GM12878 (cell line): ENCODE data around the gene HEBP1. TPM values are rescaled to one million over a fixed set of nuclear protein-coding genes. Genes with fewer than 3 reads are reported as not detected.

Experiments
- ATAC-seq: fragments of 200-7000 bp; cut with Tn5 transposase; 3 replicates; pipeline ENCODE4 v1.9.1; 2020; ENCODE audit warnings: mild to moderate bottlenecking, moderate library complexity
- BruUV-seq: library from RNA; stranded (reverse); fragments of 400-500 nt; replicated peaks from 2 replicates; lab custom pipeline; 2021; lab: Mats Ljungman, UMichigan
- CTCF ChIA-PET: fragments of 300-600 bp; sonication (Branson Sonifier 250); formaldehyde crosslinking; extraction: SDS; loops from one replicate; lab custom pipeline; 2021; ENCODE audit warnings: inconsistent platforms; lab: Yijun Ruan, JAX
- POLR2A ChIA-PET: fragments of 350-600 bp; formaldehyde crosslinking; extraction: SDS; loops from one replicate; lab custom pipeline; 2021; ENCODE audit warnings: inconsistent platforms; lab: Charles Lee
- RAD21 ChIA-PET: fragments of 300-600 bp; sonication (Branson Sonifier 250); formaldehyde crosslinking; loops from one replicate; lab custom pipeline; 2023; ENCODE audit warnings: antibody characterized with exemption; ENCODE audit not compliant: unreplicated experiment; lab: Charles Lee
- SMC1A ChIA-PET: fragments of 300-600 bp; sonication (Branson Sonifier 250); formaldehyde crosslinking; loops from one replicate; lab custom pipeline; 2023; ENCODE audit not compliant: unreplicated experiment, uncharacterized antibody; lab: Charles Lee
- DNase-seq: peaks from one replicate; pipeline ENCODE4 v3.0.0-alpha.2; 2011; ENCODE audit warnings: low read depth, low spot score
- FAIRE-seq: peaks from 3 replicates; lab custom pipeline; 2011; peaks lifted over from hg19 to GRCh38; lab: Jason Lieb, UNC
- H2AFZ ChIP-seq: 2 replicates; pipeline ENCODE4 v1.6.0; 2011; ENCODE audit warnings: low read depth, low read length, control low read depth; ENCODE audit not compliant: control insufficient read depth
- H3K27ac ChIP-seq: 2 replicates; pipeline ENCODE4 v1.5.1; 2011; ENCODE audit warnings: control low read depth; ENCODE audit not compliant: control insufficient read depth, insufficient read depth
- H3K27me3 ChIP-seq, 2 experiments: replicated peaks in 1 of 2; 2 replicates each; pipeline versions ENCODE4 v1.6.0 to v1.6.1; 2011; ENCODE audit warnings: low read length in 1 of 2; ENCODE audit not compliant: control insufficient read depth in 2 of 2, insufficient read depth in 2 of 2
- H3K36me3 ChIP-seq, 2 experiments: 2 replicates each; pipeline ENCODE4 v1.5.1; 2011; ENCODE audit warnings: low read length in 1 of 2; ENCODE audit not compliant: control insufficient read depth in 2 of 2, insufficient read depth in 2 of 2
- H3K4me1 ChIP-seq: 2 replicates; pipeline ENCODE4 v1.6.1; 2011; ENCODE audit warnings: mild to moderate bottlenecking, low read length, moderate library complexity, mixed read lengths; ENCODE audit not compliant: control insufficient read depth, insufficient read depth
- H3K4me2 ChIP-seq: 2 replicates; pipeline ENCODE4 v1.6.0; 2011; ENCODE audit warnings: control low read depth; ENCODE audit not compliant: control insufficient read depth, insufficient read depth
- H3K4me3 ChIP-seq: fragments of 200-600 bp; sonication (generic); 2 replicates; pipeline ENCODE4 v1.5.1; 2016
- H3K79me2 ChIP-seq: 2 replicates; pipeline ENCODE4 v1.6.0; 2011; ENCODE audit warnings: low read length; ENCODE audit not compliant: control insufficient read depth, insufficient read depth
- H3K9ac ChIP-seq: 2 replicates; pipeline ENCODE4 v1.8.0; 2011; ENCODE audit warnings: low read length, control low read depth, mixed read lengths; ENCODE audit not compliant: control insufficient read depth, insufficient read depth
- H3K9me3 ChIP-seq: replicated peaks from 3 replicates; pipeline ENCODE4 v1.5.1; 2011; ENCODE audit warnings: mild to moderate bottlenecking, low read length; ENCODE audit not compliant: control insufficient read depth, insufficient read depth
- H4K20me1 ChIP-seq: 2 replicates; pipeline ENCODE4 v1.6.0; 2011; ENCODE audit not compliant: control insufficient read depth, insufficient read depth
- BMI1 ChIP-seq: fragments of 450-650 bp; IDR thresholded peaks from 2 replicates; pipeline ENCODE4 v1.6.1; 2016; ENCODE audit warnings: mild to moderate bottlenecking, moderate library complexity, borderline replicate concordance
- CREM ChIP-seq: IDR thresholded peaks from 2 replicates; pipeline ENCODE4 v1.6.1; 2014; ENCODE audit warnings: antibody characterized with exemption, low read depth
- EED ChIP-seq: sonication (generic); IDR thresholded peaks from 2 replicates; pipeline ENCODE4 v1.6.1; 2016; ENCODE audit warnings: antibody characterized with exemption, low read depth
- IRF4 ChIP-seq: IDR thresholded peaks from 2 replicates; pipeline ENCODE4 v1.6.1; 2011; ENCODE audit warnings: low read depth, low read length
- KLF5 ChIP-seq: fragments of 450-650 bp; IDR thresholded peaks from 2 replicates; pipeline ENCODE4 v1.6.1; 2014; ENCODE audit warnings: mild to moderate bottlenecking; ENCODE audit not compliant: partially characterized antibody
- MEF2A ChIP-seq: IDR thresholded peaks from 2 replicates; pipeline ENCODE4 v1.6.1; 2011; ENCODE audit warnings: low read depth, mild to moderate bottlenecking, low read length, moderate library complexity; ENCODE audit not compliant: insufficient read depth
- MXI1 ChIP-seq: fragments of 150-350 bp; IDR thresholded peaks from 2 replicates; pipeline ENCODE4 v1.6.1; 2011; ENCODE audit warnings: low read depth, mild to moderate bottlenecking, inconsistent platforms, low read length, improper control_type of control experiment
- NFYA ChIP-seq: IDR thresholded peaks from 2 replicates; pipeline ENCODE4 v1.6.1; 2011; ENCODE audit warnings: low read depth, mild to moderate bottlenecking, low read length, improper control_type of control experiment, borderline replicate concordance
- RAD21 ChIP-seq: IDR thresholded peaks from 2 replicates; pipeline ENCODE4 v1.6.1; 2011; ENCODE audit warnings: mild to moderate bottlenecking, low read depth, low read length, moderate library complexity; ENCODE audit not compliant: insufficient read depth
- SUZ12 ChIP-seq: fragments of 200-600 bp; sonication (generic); IDR thresholded peaks from one replicate; pipeline ENCODE4 v1.6.1; 2018; ENCODE audit warnings: antibody characterized with exemption, mild to moderate bottlenecking; ENCODE audit not compliant: unreplicated experiment
- TARDBP ChIP-seq: IDR thresholded peaks from 2 replicates; pipeline ENCODE4 v1.6.1; 2016; ENCODE audit warnings: borderline replicate concordance
- TBL1XR1 ChIP-seq: IDR thresholded peaks from 2 replicates; pipeline ENCODE4 v1.6.1; 2012; ENCODE audit warnings: low read depth, low read length, improper control_type of control experiment
- TCF7 ChIP-seq: IDR thresholded peaks from 2 replicates; pipeline ENCODE4 v1.6.1; 2014; ENCODE audit warnings: antibody characterized with exemption, borderline replicate concordance
- YBX1 ChIP-seq: fragments of 450-650 bp; IDR thresholded peaks from 2 replicates; pipeline ENCODE4 v1.6.1; 2016; ENCODE audit warnings: antibody characterized with exemption
- ZNF217 ChIP-seq: fragments of 450-650 bp; IDR thresholded peaks from 2 replicates; pipeline ENCODE4 v1.6.1; 2017; ENCODE audit warnings: antibody characterized with exemption, mild to moderate bottlenecking
- WGBS: methylation state at CpG from one replicate; pipeline ENCODE4 v1.1.6; 2016; ENCODE audit warnings: low lambda C conversion rate; ENCODE audit not compliant: insufficient replicate concordance, insufficient coverage; ENCODE audit errors: missing lambda C conversion rate; 5-methylcytosine and 5-hydroxymethylcytosine counted together
- in situ Hi-C: fragments of 300-500 bp; cut with MboI; formaldehyde crosslinking; loops from 9 replicates; pipeline ENCODE4 v1.14.3; 2018; ENCODE audit warnings: mixed read lengths
- intact Hi-C: fragments of 100-400 bp; cut with micrococcal nuclease; formaldehyde crosslinking; loops from one replicate; pipeline ENCODE4 v1.14.2; 2022; ENCODE audit not compliant: unreplicated experiment
- polyA plus RNA-seq, 11 experiments: library from polyadenylated mRNA; depleted of rRNA in 4 of 11; unstranded in 6 of 11; stranded (reverse) in 5 of 11; fragments of >200 nt; fragmentation: Nextera tagmentation in 4 of 11; fragmentation: Illumina TruSeq in 1 of 11; extraction: Ambion mirVana in 4 of 11; extraction: Trizol in 1 of 11; gene quantifications; 1 replicate in 1 of 11; 2 replicates in 10 of 11; pipeline versions ENCODE4 v1.2.1 to v1.2.3, GENCODE V29; 2011 to 2016; ENCODE audit warnings: inconsistent platforms in 2 of 11, missing spikeins in 2 of 11, low read depth in 1 of 11
- total RNA-seq, 4 experiments: library from RNA; depleted of rRNA in 3 of 4; stranded (reverse); fragments of >200 nt in 3 of 4; fragmentation: Illumina TruSeq in 1 of 4; extraction: Trizol in 1 of 4; gene quantifications; 2 replicates each; pipeline versions ENCODE4 v1.2.1 to v1.2.3, GENCODE V29; 2013 to 2021
- TF ChIP-seq, protein P1 (sequence below): IDR thresholded peaks from 2 replicates; pipeline ENCODE4 v1.6.1; 2012; ENCODE audit warnings: low read depth, low read length, improper control_type of control experiment

HEBP1 gene
- total and polyA plus RNA-seq, 10 of the 15 experiments (the other 5 are each of a cell fraction or from before 2014, with no cell fraction given): 0.07 to 0.32 (median 0.18) TPM; not detected in 5

DNA sequence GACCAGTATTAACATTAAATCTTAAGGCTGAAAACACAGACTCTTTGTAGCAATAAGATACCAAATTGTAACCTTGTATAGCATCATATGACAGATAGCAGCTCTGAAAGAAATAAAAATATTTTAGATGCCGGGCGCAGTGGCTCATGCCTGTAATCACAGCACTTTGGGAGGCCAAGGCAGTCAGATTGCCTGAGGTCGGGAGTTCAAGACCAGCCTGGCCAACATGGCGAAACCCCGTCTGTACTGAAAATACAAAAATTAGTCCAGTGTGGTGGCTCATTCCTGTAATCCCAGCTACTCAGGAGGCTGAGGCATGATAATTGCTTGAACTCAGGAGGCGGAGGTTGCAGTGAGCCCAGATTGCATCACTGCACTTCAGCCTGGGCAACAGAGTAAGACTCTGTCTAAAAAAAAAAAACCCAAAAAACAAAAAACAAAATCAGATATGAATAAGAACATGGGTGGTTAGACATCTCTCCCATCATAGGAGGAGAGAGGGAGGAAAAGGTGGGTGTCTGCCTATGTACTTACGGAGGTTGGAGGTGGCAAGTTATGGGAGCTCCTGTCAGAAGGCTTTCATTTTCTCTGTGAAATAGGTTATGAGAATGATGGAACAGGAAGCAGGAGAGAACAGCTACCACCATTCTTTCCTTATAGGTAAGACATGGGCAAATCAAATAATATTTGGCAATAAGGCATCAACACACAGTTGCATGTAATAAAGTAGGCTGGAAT, 7.6 kb upstream of the HEBP1 start:
- no peak for TF ChIP-seq MEF2A
- TF ChIP-seq RAD21: no peak
- no peak for TF ChIP-seq TARDBP
- no peak for TF ChIP-seq KLF5
- H3K9ac ChIP-seq: no peak overlapping the region
- H4K20me1 ChIP-seq: no peaks in the 10 kb centered on the region
- ChIA-PET CTCF (no interaction called here), RAD21 (no interaction called here), POLR2A (no interaction called here), SMC1A (interaction anchor here (0.6 kb wide), 1 partner anchor 56 kb away, joined by 3 read pairs; no protein-coding TSS in a partner anchor)
- H2AFZ ChIP-seq: no peak overlapping the region
- H3K27ac ChIP-seq: no peak overlapping the region
- WGBS: 72% methylated on average over 7 of the region's 7 CpGs
- ATAC-seq (no peak), FAIRE-seq (no peak), DNase-seq (no peak)
- no peaks in the 10 kb centered on the region for H3K4me1 ChIP-seq
- H3K36me3 ChIP-seq: no peaks in the 10 kb centered on the region
- intact Hi-C loops: no loop called here
- H3K79me2 ChIP-seq: no peaks in the 10 kb centered on the region
- peaks cover 2% of the 10 kb centered on the region in 2 experiments; a peak in 3 of 4 replicates for H3K27me3 ChIP-seq
- BruUV-seq: no TSS peak
- no peak overlapping the region for H3K4me3 ChIP-seq
- H3K4me2 ChIP-seq: no peak overlapping the region
- in situ Hi-C loops: no loop called here
- H3K9me3 ChIP-seq: no peaks in the 10 kb centered on the region

DNA sequence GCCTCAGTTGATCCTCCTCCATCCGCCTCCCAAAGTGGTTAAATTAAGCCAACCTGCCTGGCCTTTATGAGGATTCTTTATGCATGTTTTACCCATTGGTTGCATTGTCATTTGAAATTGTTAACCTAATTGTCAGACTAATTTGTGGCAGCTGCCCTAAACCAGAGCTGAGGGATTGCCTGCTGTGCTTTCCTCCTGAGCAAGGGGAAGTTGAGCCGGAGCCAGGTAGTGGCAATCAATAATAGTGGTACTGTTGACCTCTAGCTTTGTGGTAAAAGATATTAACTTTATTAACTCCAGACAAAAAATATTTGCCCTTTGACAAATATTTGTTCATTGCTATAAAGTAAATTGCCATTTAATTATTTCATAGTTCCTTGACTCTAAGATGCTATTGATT, 5.6 kb upstream of the HEBP1 start:
- intact Hi-C loops (no loop called here), in situ Hi-C loops (no loop called here)
- Histone ChIP-seq H3K9me3 (no peaks in the 10 kb centered on the region), H3K79me2 (no peaks in the 10 kb centered on the region), H3K9ac (no peak overlapping the region), H3K36me3 (no peaks in the 10 kb centered on the region), H3K4me2 (no peak overlapping the region), H3K4me1 (peaks cover 5% of the 10 kb centered on the region), H4K20me1 (no peaks in the 10 kb centered on the region), H2AFZ (no peak overlapping the region), H3K27ac (no peak overlapping the region), H3K4me3 (no peak overlapping the region), H3K27me3 (peaks cover 6 to 8% of the 10 kb centered on the region in 2 experiments)
- DNase-seq (no peak), FAIRE-seq (no peak), ATAC-seq (no peak)
- ChIA-PET CTCF (no interaction called here), SMC1A (no interaction called here), RAD21 (no interaction called here), POLR2A (no interaction called here)
- no TSS peak for BruUV-seq
- WGBS: 85% methylated on average over 2 of the region's 2 CpGs
- no peak for TF ChIP-seq BMI1
- TF ChIP-seq NFYA: no peak
- TF ChIP-seq MXI1: no peak
- TF ChIP-seq YBX1: no peak
- TF ChIP-seq TBL1XR1: no peak
- TF ChIP-seq, protein P1, sequence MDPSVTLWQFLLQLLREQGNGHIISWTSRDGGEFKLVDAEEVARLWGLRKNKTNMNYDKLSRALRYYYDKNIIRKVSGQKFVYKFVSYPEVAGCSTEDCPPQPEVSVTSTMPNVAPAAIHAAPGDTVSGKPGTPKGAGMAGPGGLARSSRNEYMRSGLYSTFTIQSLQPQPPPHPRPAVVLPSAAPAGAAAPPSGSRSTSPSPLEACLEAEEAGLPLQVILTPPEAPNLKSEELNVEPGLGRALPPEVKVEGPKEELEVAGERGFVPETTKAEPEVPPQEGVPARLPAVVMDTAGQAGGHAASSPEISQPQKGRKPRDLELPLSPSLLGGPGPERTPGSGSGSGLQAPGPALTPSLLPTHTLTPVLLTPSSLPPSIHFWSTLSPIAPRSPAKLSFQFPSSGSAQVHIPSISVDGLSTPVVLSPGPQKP: no peak
- no peak for TF ChIP-seq CREM
- no peak for TF ChIP-seq ZNF217
- TF ChIP-seq EED: no peak
- no peak for TF ChIP-seq IRF4
- no peak for TF ChIP-seq SUZ12
- TF ChIP-seq TCF7: no peak
